ENCODE data around the gene GYPC.

GYPC gene

GRCh38 chr2:126717928-126718327 lies 62.0 kb downstream of the GYPC start:
- Mint-ChIP-seq H3K4me1 (no peaks in the 10 kb centered on the region), H3K4me3 (no peak overlapping the region), H3K36me3 (no peaks in the 10 kb centered on the region), H3K27ac (no peak overlapping the region), H3K27me3 (peaks cover 29% of the 10 kb centered on the region), H3K9me3 (no peaks in the 10 kb centered on the region)
- no peak for ATAC-seq

- H3K4me3 Mint-ChIP-seq, result no peak overlapping the region
- peaks cover 3% of the 10 kb centered on the region for H3K9me3 Mint-ChIP-seq
- ATAC-seq, result no peak
- no peak overlapping the region for H3K27ac Mint-ChIP-seq
- peaks cover 37% of the 10 kb centered on the region for H3K27me3 Mint-ChIP-seq
- no peaks in the 10 kb centered on the region for H3K36me3 Mint-ChIP-seq
- no peaks in the 10 kb centered on the region for H3K4me1 Mint-ChIP-seq
These were observed 63.4 kb downstream of the GYPC start for GRCh38 chr2:126719191-126719832.

- H3K36me3 Mint-ChIP-seq, result no peaks in the 10 kb centered on the region
- H3K4me3 Mint-ChIP-seq, result no peak overlapping the region
- no peak for ATAC-seq
- H3K4me1 Mint-ChIP-seq, result no peaks in the 10 kb centered on the region
- peaks cover 37% of the 10 kb centered on the region for H3K27me3 Mint-ChIP-seq
- no peak overlapping the region for H3K27ac Mint-ChIP-seq
- H3K9me3 Mint-ChIP-seq, result peaks cover 3% of the 10 kb centered on the region
These were observed 63.9 kb downstream of the GYPC start for GRCh38 chr2:126719833-126720351.

GRCh38 chr2:126720638-126721037 lies 64.7 kb downstream of the GYPC start:
- Mint-ChIP-seq H3K27me3 (peaks cover 37% of the 10 kb centered on the region), H3K27ac (no peak overlapping the region), H3K9me3 (peaks cover 7% of the 10 kb centered on the region), H3K4me1 (no peaks in the 10 kb centered on the region), H3K4me3 (no peak overlapping the region), H3K36me3 (no peaks in the 10 kb centered on the region)
- no peak for ATAC-seq

GRCh38 chr2:126722081-126722480 lies 66.1 kb downstream of the GYPC start:
- peaks cover 13% of the 10 kb centered on the region for H3K9me3 Mint-ChIP-seq
- no peaks in the 10 kb centered on the region for H3K4me1 Mint-ChIP-seq
- H3K27ac Mint-ChIP-seq, result no peak overlapping the region
- no peak overlapping the region for H3K4me3 Mint-ChIP-seq
- ATAC-seq, result no peak
- H3K27me3 Mint-ChIP-seq, result peaks cover 51% of the 10 kb centered on the region
- no peaks in the 10 kb centered on the region for H3K36me3 Mint-ChIP-seq

GRCh38 chr2:126722546-126722945 lies 66.6 kb downstream of the GYPC start:
- Mint-ChIP-seq H3K9me3 (peaks cover 15% of the 10 kb centered on the region), H3K36me3 (no peaks in the 10 kb centered on the region), H3K4me1 (no peaks in the 10 kb centered on the region), H3K27ac (no peak overlapping the region), H3K27me3 (peaks cover 52% of the 10 kb centered on the region), H3K4me3 (no peak overlapping the region)
- no peak for ATAC-seq

- Mint-ChIP-seq H3K4me3 (no peak overlapping the region), H3K4me1 (no peaks in the 10 kb centered on the region), H3K36me3 (no peaks in the 10 kb centered on the region), H3K27ac (no peak overlapping the region), H3K9me3 (peaks cover 15% of the 10 kb centered on the region), H3K27me3 (peaks cover 44% of the 10 kb centered on the region)
- no peak for ATAC-seq
These were observed 67.4 kb downstream of the GYPC start for GRCh38 chr2:126723281-126723815.

GRCh38 chr2:126725580-126725979 lies 69.6 kb downstream of the GYPC start:
- Mint-ChIP-seq H3K4me1 (no peaks in the 10 kb centered on the region), H3K27me3 (peaks cover 38% of the 10 kb centered on the region), H3K4me3 (no peak overlapping the region), H3K9me3 (peaks cover 15% of the 10 kb centered on the region), H3K36me3 (no peaks in the 10 kb centered on the region), H3K27ac (no peak overlapping the region)
- ATAC-seq, result no peak

- H3K36me3 Mint-ChIP-seq, result no peaks in the 10 kb centered on the region
- peaks cover 12% of the 10 kb centered on the region for H3K9me3 Mint-ChIP-seq
- H3K27ac Mint-ChIP-seq, result no peak overlapping the region
- peaks cover 26% of the 10 kb centered on the region for H3K27me3 Mint-ChIP-seq
- no peaks in the 10 kb centered on the region for H3K4me1 Mint-ChIP-seq
- H3K4me3 Mint-ChIP-seq, result no peak overlapping the region
- peak; percentile 48 for ATAC-seq
These were observed 73.9 kb downstream of the GYPC start for GRCh38 chr2:126729896-126730295.

GRCh38 chr2:126730655-126731054 lies 74.7 kb downstream of the GYPC start:
- Mint-ChIP-seq H3K27me3 (peaks cover 29% of the 10 kb centered on the region), H3K9me3 (peaks cover 8% of the 10 kb centered on the region), H3K4me1 (no peaks in the 10 kb centered on the region), H3K4me3 (no peak overlapping the region), H3K36me3 (no peaks in the 10 kb centered on the region), H3K27ac (no peak overlapping the region)
- no peak for ATAC-seq

GRCh38 chr2:126731353-126731752 lies 75.4 kb downstream of the GYPC start:
- Mint-ChIP-seq H3K4me3 (no peak overlapping the region), H3K9me3 (peaks cover 5% of the 10 kb centered on the region), H3K27me3 (peaks cover 29% of the 10 kb centered on the region), H3K27ac (no peak overlapping the region), H3K36me3 (no peaks in the 10 kb centered on the region), H3K4me1 (no peaks in the 10 kb centered on the region)
- no peak for ATAC-seq

GRCh38 chr2:126732682-126733245 lies 76.8 kb downstream of the GYPC start:
- no peak overlapping the region for H3K4me3 Mint-ChIP-seq
- H3K36me3 Mint-ChIP-seq, result no peaks in the 10 kb centered on the region
- no peaks in the 10 kb centered on the region for H3K4me1 Mint-ChIP-seq
- H3K9me3 Mint-ChIP-seq, result peaks cover 4% of the 10 kb centered on the region
- no peak overlapping the region for H3K27ac Mint-ChIP-seq
- ATAC-seq, result no peak
- peaks cover 34% of the 10 kb centered on the region for H3K27me3 Mint-ChIP-seq

- no peaks in the 10 kb centered on the region for H3K4me1 Mint-ChIP-seq
- H3K9me3 Mint-ChIP-seq, result peaks cover 4% of the 10 kb centered on the region
- H3K27me3 Mint-ChIP-seq, result peaks cover 34% of the 10 kb centered on the region
- ATAC-seq, result no peak
- H3K4me3 Mint-ChIP-seq, result no peak overlapping the region
- H3K27ac Mint-ChIP-seq, result no peak overlapping the region
- H3K36me3 Mint-ChIP-seq, result no peaks in the 10 kb centered on the region
These were observed 77.8 kb downstream of the GYPC start for GRCh38 chr2:126733795-126734194.

GRCh38 chr2:126736133-126736874 lies 80.3 kb downstream of the GYPC start:
- Mint-ChIP-seq H3K36me3 (no peaks in the 10 kb centered on the region), H3K9me3 (peaks cover 4% of the 10 kb centered on the region), H3K4me3 (no peak overlapping the region), H3K27ac (no peak overlapping the region), H3K27me3 (peaks cover 34% of the 10 kb centered on the region), H3K4me1 (no peaks in the 10 kb centered on the region)
- no peak for ATAC-seq

GRCh38 chr2:126739141-126739540 lies 83.2 kb downstream of the GYPC start:
- H3K4me3 Mint-ChIP-seq, result no peak overlapping the region
- H3K9me3 Mint-ChIP-seq, result peaks cover 11% of the 10 kb centered on the region
- H3K27me3 Mint-ChIP-seq, result peaks cover 23% of the 10 kb centered on the region
- no peak overlapping the region for H3K27ac Mint-ChIP-seq
- H3K4me1 Mint-ChIP-seq, result no peaks in the 10 kb centered on the region
- H3K36me3 Mint-ChIP-seq, result no peaks in the 10 kb centered on the region
- ATAC-seq, result no peak
